ENCODE results near the gene CHRNE.
"Not testable (repeated sequence)": the region's sequence is repeated elsewhere in the genome, so short reads cannot be mapped to it uniquely, and the experiment has no call there.

The CHRNE gene

GRCh38 chr17:4913994-4914393 lies 11.1 kb upstream of the CHRNE start:
- H3K27ac ChIP-seq: no peak overlapping the region
- no peak for TF ChIP-seq ZFX (IDR thresholded peaks at IDR 0.05; ENCODE audit: borderline replicate concordance)
- TF ChIP-seq, protein P1, sequence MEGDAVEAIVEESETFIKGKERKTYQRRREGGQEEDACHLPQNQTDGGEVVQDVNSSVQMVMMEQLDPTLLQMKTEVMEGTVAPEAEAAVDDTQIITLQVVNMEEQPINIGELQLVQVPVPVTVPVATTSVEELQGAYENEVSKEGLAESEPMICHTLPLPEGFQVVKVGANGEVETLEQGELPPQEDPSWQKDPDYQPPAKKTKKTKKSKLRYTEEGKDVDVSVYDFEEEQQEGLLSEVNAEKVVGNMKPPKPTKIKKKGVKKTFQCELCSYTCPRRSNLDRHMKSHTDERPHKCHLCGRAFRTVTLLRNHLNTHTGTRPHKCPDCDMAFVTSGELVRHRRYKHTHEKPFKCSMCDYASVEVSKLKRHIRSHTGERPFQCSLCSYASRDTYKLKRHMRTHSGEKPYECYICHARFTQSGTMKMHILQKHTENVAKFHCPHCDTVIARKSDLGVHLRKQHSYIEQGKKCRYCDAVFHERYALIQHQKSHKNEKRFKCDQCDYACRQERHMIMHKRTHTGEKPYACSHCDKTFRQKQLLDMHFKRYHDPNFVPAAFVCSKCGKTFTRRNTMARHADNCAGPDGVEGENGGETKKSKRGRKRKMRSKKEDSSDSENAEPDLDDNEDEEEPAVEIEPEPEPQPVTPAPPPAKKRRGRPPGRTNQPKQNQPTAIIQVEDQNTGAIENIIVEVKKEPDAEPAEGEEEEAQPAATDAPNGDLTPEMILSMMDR (IDR thresholded peaks at IDR 0.05): no peak

- peak overlapping the region; percentile 46 for H3K27ac ChIP-seq
These were observed 6.0 kb upstream of the CHRNE start for GRCh38 chr17:4908711-4909496.

DNA sequence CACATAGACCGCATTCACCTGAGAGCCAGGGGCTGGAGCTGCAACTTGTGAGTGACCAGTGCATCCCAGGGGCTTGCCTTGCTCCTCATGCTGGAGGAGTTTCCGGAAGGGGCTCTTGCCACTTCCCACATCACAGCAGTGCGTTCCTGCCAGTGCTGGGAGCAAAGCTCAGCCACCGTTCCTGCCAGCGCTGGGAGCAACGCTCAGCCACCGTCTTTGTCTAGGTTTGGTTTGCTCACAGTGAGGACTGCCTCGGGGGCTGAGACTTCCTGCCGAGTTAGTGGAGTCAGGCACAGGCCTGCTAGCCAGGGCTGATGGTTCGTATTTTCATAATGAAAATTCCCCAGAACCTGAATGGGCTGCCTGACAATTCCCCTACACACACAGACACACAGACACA lies 5.4 kb upstream of the CHRNE start:
- H3K27ac ChIP-seq: peak overlapping the region; percentile 46
- TF ChIP-seq ZFX (IDR thresholded peaks at IDR 0.05; ENCODE audit: borderline replicate concordance): no peak
- TF ChIP-seq, protein P1 (IDR thresholded peaks at IDR 0.05): no peak

More at GRCh38 chr17:4908711-4909496, 6.0 kb upstream of the CHRNE start:
- TF ChIP-seq, protein P1 (IDR thresholded peaks at IDR 0.05): peak; percentile 85
- no peak for TF ChIP-seq ZFX (IDR thresholded peaks at IDR 0.05; ENCODE audit: borderline replicate concordance)

DNA sequence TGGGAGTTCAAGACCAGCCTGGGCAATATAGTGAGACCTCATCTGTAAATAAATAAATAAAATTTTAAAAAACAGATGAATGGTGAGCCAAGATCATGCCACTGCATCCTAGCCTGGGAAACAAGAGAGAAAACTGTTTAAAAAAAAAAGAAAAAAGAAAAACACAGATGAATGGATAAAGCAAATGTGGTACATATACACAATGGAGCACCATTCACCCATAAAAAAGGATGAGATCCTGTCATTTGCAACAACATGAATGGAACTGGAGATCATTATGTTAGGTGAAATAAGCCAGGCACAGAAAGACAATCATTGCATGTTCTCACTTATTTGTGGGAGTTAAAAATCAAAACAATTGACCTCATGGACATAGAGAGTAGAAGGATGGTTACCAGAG lies 3.7 kb upstream of the CHRNE start:
- H3K27ac ChIP-seq: not testable (repeated sequence)

DNA sequence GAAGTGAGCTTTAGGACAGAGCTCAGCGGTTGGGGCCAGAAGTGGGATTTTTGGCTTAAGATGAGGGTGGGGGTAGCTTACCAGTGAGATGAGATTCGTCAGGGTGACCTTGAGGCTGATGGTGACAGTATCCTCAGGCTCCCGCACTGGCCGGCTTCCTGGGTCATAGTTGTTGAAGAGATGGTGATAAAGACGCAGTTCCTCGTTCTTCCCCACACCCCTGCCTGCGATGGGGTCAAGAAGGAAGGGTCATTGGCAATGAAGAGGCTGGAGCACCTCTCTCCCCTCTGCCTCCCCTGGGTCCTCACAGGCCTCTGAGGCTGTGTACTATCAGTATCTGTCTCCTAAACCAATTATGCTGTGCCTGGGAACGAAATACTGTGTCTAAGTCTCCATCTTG lies 358 bp downstream of the CHRNE start:
- peak overlapping the region; percentile 98 for H3K27ac ChIP-seq

GRCh38 chr17:4901648-4902344 lies 1.1 kb downstream of the CHRNE start:
- peak overlapping the region; percentile 98 for H3K27ac ChIP-seq
- TF ChIP-seq, protein P1 (IDR thresholded peaks at IDR 0.05): no peak
- no peak for TF ChIP-seq ZFX (IDR thresholded peaks at IDR 0.05; ENCODE audit: borderline replicate concordance)

More for the DNA sequence above, 358 bp downstream of the CHRNE start:
- TF ChIP-seq, protein P1 (IDR thresholded peaks at IDR 0.05): no peak

DNA sequence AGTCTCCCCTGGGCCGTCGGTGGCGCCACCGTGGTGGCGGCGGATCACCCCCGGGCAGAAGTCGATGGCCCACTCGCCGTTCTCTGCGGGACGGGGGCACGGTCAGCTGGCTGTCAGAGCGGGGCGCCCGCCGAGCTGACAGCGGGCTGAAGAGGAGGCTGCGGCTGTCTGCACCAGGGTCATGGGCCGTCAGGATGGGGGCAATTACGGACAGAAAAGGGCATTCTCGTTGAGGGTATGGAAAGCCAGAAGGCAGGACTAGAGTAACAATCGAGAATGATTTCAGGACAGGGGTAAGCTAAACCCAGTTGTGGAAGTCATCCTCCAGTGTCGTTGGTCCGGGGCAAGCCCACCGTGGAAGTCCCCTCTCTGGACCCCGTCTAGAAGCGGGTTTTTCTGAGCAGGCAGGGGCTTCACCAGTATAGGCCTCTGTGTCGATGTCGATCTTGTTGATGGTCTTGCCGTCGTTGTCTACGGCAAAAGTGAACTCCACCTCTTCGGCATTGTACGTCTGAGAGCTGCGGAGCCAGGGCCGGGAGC lies 1.7 kb downstream of the CHRNE start:
- TF ChIP-seq, protein P1 (IDR thresholded peaks at IDR 0.05): no peak
- TF ChIP-seq ZFX (IDR thresholded peaks at IDR 0.05; ENCODE audit: borderline replicate concordance): no peak
- H3K27ac ChIP-seq: peak overlapping the region; percentile 98
